Stimulated activated CD4-positive, alpha-beta T cell treated with anti-CD3 and anti-CD28 coated beads, TNF-alpha, amount 100 ng/mL, for 1 hour (primary cell): ENCODE data around the gene ACOT13.
"Not testable (repeated sequence)": the region's sequence is repeated elsewhere in the genome, so short reads cannot be mapped to it uniquely, and the experiment has no call there.

Experiments used
- DNase-seq, 3 donors: peaks; one replicate each; pipeline ENCODE4 v3.0.0-alpha.2; 2020; ENCODE audit warnings: low read depth in 3 of 3, low spot score in 1 of 3

ACOT13 gene

GRCh38 chr6:24666641-24667377 is at the start of gene ACOT13, which contains the start of gene TDP2:
ACOT13 (plus strand) TSS chr6:24667077; CDS start chr6:24667264, 187 bp downstream.
TDP2 (minus strand) TSS chr6:24666899; CDS start chr6:24666862, 37 bp downstream.
- peak; percentile 88 to 95 (median 91) for DNase-seq

- no peak for DNase-seq
Measured at GRCh38 chr6:24619661-24620060, 47.2 kb upstream of the ACOT13 start.

- DNase-seq, result no peak
Measured at GRCh38 chr6:24620637-24621036, 46.2 kb upstream of the ACOT13 start.

GRCh38 chr6:24621626-24622289 is 45.1 kb upstream of the ACOT13 start:
- no peak for DNase-seq

DNA sequence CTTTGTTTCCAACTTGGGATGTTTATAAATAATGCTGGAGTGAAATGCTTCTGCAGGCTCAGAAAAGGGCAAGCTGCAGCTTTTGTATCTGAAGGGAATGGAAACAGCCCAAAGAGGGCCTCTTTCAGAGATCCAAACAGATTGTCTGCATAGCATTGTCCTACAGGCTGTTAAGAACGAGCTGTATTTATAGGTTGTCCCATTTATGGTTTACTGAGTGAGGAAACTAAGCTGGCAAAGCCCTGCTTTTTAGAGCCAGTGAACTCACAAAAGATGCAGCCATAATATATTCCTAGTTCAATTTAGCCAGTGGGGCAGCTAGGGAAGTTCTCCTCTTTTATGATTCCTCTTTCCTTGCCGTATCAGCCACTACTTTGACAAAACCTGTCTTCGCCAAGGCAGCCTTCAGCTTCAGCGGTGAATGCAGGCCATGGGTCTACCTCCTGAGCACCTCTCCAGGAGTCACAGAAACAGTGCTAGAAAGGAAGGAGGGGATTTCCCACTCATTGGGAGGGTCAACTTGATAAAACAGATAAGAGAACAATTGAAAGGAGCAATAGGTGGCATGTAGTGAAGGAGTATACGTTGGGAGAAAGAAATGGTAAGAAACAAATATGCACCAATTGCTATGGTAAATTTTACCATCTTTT is 35.9 kb upstream of the ACOT13 start:
- DNase-seq, result no peak

- DNase-seq, result no peak
Measured at GRCh38 chr6:24631671-24632070, 35.2 kb upstream of the ACOT13 start.

GRCh38 chr6:24632573-24632972 is 34.3 kb upstream of the ACOT13 start:
- no peak for DNase-seq

GRCh38 chr6:24636681-24637080 is 30.2 kb upstream of the ACOT13 start:
- DNase-seq, result no peak

- no peak for DNase-seq
Measured at GRCh38 chr6:24640166-24640565, 26.7 kb upstream of the ACOT13 start.

DNA sequence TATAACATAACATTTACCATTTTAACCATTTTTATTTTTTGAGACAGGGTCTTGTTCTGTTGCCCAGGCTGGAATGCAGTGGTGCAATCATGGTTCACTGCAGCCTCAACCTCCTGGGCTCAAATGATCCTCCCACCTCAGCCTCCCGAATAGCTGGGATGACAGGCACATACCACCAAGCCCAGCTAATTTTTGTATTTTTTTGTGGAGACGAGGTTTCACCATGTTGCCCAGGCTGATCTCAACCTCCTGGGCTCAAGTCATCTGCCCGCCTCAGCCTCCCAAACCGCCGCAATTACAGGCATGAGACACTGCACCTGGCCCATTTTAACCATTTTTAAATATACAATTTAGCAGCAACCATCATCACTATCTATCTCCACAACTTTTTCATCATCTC is 26.2 kb upstream of the ACOT13 start:
- DNase-seq, result not testable (repeated sequence)

- no peak for DNase-seq
Measured at GRCh38 chr6:24642061-24642460, 24.8 kb upstream of the ACOT13 start.

DNA sequence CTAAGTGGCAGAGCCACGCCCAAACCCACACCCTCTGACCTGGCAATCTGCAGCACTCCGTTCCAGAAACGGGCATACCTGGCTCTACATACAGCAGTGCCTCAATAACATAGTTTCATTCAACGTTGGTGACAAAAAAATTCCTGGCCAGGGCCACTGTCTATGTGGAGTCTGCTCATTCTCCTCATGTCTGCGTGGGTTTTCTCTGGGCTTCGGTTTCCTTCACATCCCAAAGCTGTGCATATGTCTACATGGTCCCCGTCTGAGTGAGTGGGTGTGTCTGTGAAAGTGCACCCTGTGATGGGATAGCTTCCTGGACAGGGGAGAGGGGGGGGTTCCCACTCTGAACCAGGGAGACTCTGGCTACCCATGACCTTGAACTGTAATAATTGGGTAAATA is 23.0 kb upstream of the ACOT13 start:
- DNase-seq, result no peak

- DNase-seq, result no peak
Measured at GRCh38 chr6:24644377-24644776, 22.5 kb upstream of the ACOT13 start.

DNA sequence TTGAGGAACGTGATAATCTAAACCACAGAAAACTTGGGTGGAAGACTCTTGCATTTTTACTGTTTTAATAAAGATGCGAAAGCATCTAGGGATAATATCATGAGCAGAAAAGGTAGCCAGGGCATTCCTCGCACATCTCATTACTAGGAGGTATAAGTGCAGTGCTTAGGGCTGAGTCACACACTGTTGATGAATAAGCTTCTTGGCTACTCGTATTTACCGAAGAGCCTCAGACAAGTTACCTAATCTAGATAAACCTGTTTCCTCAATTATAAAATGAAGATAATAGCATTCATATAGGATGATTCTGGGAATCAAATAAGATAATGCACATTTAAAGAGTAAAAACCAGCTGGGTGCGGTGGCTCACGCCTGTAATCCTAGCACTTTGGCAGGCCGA is 20.1 kb upstream of the ACOT13 start:
- no peak for DNase-seq

- no peak for DNase-seq
Measured at GRCh38 chr6:24648276-24648675, 18.6 kb upstream of the ACOT13 start.

DNA sequence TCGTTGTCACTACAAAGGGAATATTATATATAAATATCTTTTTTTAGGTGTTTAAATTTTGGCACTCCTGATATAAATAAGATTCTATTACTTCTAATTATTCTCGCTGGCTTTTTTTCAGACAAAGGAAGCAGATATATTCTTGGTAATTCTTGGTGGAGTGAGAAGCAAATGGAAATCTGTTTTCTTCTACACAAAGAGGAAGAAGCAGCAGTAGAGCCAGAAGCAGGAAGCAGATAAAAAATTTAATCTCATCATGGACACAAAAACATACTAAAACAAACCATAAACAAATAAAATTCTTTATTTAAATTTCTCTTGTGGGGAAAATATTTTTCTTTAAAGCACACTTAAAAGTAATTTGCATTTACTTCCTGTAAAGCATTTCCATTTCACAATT is 17.2 kb upstream of the ACOT13 start:
- DNase-seq, result no peak

- no peak for DNase-seq
Measured at GRCh38 chr6:24650365-24650764, 16.5 kb upstream of the ACOT13 start.

DNA sequence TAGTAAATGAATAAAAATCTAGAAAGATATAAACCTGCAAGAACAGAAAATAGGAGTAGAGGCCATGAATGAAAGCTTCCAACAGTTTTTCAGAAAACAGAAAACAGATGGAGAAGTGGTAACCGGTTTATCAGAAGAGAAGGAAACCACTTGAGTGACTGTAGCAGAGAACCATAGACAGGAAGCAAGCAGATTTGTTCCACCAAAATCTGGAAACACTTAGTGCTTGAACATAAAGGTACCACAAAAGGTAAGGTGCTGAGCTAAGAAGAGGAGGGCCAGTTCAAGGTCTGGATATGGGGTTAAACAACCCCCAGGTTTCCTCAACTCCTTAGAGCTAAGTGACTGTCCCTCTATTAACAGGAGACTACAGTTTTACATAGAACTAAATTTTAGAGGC is 11.7 kb upstream of the ACOT13 start:
- no peak for DNase-seq

GRCh38 chr6:24658573-24659560 is 8.0 kb upstream of the ACOT13 start:
- no peak for DNase-seq

DNA sequence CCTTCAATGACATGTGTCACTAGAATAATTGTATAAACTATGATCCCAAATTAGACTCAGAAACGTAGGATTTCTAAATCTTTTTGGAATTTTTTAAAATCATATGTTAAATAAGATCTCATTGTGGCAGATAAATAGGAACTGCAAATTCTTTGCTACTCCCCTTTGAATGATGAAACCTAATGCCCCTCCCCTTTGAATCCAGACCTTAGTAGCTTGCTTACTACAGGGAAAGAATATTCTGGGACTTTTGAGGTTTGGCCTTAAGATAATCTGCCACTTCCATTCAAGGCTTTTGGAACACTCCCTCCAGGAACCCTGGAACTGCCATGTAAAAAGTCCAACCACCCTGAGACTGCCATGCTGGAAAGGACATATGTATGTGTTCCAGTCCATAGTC is 7.3 kb upstream of the ACOT13 start:
- DNase-seq, result no peak

GRCh38 chr6:24660105-24660504 is 6.8 kb upstream of the ACOT13 start:
- DNase-seq, result no peak
